CD4-positive, alpha-beta T cell treated with Interleukin-17A for 1 hour (primary cell): ENCODE measurements around the gene RAD51AP1.

Experiments used
- DNase-seq: peaks from one replicate; pipeline ENCODE4 v3.0.0-alpha.2; 2020

RAD51AP1 gene

GRCh38 chr12:4552191-4552590 is 13.5 kb downstream of the RAD51AP1 start:
- no peak for DNase-seq

GRCh38 chr12:4553943-4554342 is 15.3 kb downstream of the RAD51AP1 start:
- no peak for DNase-seq

DNA sequence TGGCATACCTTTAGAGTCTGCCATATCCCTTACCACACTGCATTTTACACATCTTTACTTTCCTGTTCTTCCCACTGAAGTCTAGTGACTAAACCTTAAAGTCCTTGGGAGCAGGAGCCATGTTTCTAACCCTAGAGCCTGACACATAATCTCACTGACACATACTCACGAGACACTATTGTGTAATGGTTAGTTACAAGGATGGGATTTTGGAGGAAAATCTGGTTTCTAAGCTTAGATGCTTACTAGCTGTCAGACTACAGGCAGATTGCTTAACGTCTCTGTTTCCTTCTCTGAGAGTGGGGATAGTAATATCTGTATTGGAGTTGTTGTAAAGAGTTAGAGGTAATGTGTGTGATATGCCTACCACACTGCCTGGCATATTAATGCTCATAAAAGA is 17.1 kb downstream of the RAD51AP1 start:
- DNase-seq: no peak

DNA sequence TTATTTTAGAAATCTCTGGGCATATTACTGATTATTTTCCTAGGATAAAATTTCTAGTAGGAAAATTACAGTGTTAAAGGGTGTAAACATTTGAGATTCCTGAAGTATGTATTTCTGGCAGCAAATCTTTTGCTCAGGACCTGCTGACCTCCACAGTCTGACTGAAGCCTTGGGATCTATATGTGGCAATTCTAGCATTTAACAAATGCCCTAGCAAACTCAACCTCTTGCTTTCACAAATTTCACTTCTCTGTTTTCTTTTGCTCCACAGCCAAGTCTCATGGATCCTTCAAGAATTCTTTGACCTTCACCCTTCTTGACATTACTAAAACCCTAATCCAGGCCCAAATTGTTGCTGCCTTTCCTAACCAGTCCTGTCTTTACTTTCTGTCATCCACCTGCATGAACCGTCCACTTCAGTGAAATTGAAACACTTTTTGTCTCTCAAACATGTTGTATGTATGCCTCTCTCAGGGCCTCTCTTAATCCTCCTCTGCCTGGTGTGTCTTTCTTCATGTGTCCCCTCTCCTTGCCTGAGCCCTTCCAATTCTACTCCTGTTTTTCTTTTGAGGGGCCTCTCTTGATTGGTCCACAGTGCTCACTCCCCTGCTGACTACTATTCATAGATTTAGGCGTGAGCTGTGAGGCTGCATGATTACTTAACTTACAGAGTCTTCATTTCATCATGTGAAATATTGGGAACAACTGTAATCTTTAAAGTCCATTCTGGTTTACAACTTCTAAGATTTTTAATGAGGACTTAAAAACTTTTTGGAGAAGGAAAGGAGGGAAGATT is 18.2 kb downstream of the RAD51AP1 start:
- DNase-seq: no peak

GRCh38 chr12:4557586-4557985 is 18.9 kb downstream of the RAD51AP1 start:
- DNase-seq: no peak

GRCh38 chr12:4558171-4558570 is 19.5 kb downstream of the RAD51AP1 start:
- DNase-seq: no peak

- peak; percentile 4 for DNase-seq
These were observed 23.5 kb downstream of the RAD51AP1 start, which contains the start of gene DYRK4 for GRCh38 chr12:4562034-4562657. DYRK4 (plus strand) TSS chr12:4562208; CDS start chr12:4562246, 38 bp downstream.

DNA sequence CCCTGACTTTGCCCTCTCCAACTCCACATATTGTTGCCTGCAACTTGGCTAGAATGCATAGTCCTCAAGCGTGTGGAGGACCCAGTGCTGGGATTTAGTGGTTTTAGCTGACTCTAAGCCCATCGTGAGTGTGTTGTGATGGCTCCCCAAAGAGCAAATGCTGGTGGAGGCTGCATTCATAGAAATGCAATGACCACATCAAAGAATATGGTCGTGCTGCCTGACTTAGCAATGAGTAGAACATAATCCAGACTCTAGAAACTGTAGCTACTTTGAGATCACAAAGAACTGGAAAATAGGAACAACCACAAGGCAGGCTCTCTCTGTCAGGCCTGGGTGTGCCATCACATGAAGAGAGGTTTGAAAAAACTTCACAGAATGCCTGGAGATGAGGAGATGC is 24.6 kb downstream of the RAD51AP1 start:
- no peak for DNase-seq

DNA sequence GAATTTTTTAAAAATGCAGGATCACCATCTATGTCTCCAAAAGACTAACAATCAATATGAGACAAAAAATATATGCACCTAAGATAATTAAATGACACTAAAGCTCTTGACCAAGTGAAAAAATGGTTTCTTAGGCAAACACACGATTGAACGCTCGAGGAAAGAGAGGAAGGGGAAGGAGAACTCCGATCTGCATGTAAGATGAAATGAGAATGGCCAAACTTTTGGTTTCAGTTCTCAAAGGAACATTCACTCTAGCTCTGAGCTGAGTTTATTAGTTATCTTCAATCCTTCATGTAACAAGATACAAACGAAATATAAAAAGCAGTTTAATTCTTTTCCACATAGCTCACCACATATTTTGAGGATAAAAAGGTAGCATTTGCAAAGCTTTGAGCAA is 26.1 kb downstream of the RAD51AP1 start:
- DNase-seq: no peak

- no peak for DNase-seq
These were observed 27.8 kb downstream of the RAD51AP1 start for GRCh38 chr12:4566474-4566873.

DNA sequence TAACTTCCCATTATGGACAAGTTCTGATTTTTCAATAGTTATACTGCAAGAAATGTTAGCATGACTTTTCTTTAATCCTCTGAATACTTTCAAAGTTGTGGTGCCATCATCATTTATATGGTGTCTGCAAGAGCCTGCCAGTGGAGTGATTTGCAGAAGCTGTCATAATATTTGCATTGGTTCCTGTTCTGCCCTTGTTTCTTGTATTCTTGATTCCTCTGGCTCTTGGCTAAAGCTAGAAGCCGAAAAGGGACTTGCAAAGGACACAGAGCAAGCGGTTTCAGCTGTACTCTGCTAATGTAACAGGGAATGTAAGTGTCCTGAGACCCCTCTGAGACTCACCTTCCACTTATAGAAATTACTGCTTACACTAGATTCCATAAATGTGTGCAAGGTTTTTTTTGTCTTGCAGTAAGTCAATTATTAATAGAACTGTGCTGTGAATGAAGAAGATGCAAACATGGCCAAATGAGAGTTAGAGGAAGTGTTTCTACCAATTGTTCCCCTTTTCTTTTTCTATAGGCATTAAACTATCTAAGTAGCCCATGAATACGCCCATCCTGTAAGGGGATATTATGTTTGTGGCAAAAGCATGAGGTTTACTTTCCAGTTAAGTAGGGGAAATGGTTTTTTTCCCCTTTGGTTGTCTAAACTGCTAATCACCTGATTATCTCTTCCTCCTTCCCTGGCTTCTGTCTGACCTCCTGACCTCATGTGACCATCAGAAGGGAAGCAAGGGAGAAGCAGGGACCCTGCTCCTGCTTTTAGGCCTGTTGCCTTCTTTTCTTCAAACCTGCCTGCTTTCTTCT is 28.6 kb downstream of the RAD51AP1 start:
- DNase-seq: no peak

DNA sequence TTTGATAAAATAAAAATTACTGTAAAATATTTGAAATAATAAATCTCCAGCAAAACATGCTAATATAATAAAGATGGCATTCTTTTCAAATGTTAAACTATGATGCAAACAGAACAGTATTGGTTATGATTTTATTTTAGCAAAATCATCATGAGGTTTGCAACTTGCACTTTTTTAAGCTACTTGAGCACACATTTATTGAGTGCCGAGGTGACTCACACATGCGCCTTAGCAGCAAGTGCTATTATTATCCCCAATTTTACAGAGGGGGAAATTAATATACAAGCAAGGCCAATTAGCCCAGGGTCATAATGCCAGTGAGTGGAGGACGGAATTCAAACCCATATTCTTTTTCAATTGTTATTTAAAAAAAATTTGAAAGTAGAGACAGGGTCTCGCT is 30.6 kb downstream of the RAD51AP1 start:
- no peak for DNase-seq

GRCh38 chr12:4572680-4573079 is 34.0 kb downstream of the RAD51AP1 start:
- DNase-seq: no peak

DNA sequence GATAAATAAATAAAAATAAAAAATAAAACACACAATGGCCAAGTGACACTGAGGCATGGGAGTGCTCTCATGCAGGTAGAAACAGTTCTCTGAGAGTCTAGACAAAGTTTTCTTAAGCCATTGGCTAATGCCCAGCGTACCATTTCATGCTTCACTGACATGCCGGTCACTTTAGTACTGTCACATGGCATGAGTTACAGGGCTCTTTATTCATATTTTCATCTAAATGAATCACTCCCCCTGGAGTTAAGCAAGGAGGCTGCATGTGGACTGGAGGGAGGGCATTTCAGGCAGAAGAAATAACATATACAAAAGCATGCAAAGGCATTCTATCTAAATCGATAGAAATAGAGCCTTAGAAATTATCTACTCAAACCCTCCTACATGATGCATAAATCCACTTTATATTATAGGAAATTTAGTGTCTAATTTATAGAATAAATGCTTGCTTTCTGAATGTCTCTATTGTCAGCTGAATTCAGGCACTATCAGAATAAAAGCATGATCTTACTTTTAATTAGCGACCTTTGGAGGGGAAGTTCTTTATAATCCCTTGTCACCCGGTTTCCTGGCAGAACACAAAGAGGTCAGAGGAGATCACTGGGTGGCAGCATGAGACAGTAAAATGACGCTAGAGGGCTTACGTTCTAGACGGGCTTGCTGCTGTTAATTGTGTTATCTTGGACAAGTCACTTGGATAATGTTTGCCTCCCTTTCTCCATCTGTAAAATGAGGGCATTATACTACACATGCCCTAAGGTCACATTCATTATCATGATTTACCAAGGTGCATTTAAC is 40.8 kb downstream of the RAD51AP1 start:
- peak; percentile 6 for DNase-seq

- DNase-seq: no peak
These were observed 41.6 kb downstream of the RAD51AP1 start for GRCh38 chr12:4580281-4580688.

DNA sequence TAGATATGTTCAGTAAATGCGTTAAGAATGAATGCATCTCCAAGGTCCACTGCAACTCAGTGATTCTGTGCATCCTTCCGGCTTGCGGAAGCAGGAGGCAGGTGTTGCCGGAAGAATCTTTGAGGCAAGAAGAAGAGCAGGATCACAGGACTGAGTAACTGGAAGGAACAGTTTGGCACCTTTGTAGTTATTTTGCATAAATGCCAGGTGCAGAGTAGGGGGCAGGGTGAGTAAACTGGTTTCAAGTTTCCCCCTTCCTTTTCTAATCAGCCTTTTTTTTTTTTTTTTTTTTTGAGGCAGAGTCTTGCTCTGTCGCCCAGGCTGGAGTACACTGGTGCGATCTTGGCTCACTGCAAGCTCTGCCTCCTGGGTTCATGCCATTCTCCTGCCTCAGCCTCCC is 45.6 kb downstream of the RAD51AP1 start:
- DNase-seq: no peak

GRCh38 chr12:4584896-4585295 is 46.2 kb downstream of the RAD51AP1 start:
- DNase-seq: no peak

DNA sequence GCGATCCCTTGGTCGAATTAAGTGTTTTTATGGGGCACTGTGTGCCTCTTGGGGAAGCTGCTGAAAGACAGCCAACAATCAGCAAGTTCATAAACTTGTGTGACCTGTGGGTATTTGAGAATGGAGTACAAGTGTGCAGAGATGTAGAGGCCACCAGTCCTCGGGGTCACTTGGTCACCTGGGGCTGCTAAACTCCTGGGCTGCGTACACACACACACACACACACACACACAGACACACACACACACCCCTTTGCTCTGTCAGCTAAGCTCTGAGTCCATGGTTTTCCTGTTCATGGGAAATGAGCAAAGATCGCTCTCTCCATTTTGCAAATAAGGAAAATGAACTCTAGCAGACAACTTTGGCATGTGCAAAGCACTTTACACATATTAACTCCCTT is 47.8 kb downstream of the RAD51AP1 start:
- DNase-seq: no peak

DNA sequence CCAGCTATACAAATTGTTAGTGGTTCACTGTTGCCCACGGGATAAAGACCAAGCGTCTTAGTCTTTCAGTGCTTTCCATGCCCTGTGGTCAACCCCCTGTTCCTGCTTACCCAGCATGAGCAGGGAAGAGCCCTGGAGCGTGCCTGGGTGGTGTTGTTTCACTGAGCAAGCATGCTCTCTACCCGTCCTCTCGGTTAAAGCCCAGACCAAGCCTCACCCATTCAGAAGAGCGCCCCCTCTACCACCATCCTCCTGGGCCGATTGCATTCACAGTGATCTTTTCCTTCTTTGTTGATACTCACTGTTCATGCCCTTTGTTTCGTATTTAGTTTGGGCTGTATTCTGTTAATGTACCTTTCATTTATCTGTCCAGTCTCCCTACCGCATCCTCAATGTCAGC is 48.4 kb downstream of the RAD51AP1 start:
- DNase-seq: no peak

DNA sequence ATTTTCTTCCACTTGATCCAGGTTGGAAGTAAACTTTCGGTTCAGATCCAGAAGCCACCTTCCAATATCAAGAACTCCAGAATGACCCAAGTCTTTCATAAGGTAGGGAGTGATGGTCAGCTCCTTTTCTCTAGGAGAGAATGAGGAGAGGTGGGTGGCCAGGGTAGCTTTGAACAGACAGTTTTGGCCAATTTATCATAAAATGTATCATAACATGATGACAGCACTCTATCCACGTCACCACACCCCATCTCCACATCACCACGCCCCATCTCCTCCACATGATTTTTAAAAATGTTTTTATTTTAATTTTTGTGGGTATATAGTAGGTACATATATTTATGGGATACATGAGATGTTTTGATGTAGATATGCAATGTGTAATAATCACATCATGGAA is 50.2 kb downstream of the RAD51AP1 start:
- DNase-seq: no peak

- DNase-seq: no peak
These were observed 51.3 kb downstream of the RAD51AP1 start for GRCh38 chr12:4589941-4590340.

DNA sequence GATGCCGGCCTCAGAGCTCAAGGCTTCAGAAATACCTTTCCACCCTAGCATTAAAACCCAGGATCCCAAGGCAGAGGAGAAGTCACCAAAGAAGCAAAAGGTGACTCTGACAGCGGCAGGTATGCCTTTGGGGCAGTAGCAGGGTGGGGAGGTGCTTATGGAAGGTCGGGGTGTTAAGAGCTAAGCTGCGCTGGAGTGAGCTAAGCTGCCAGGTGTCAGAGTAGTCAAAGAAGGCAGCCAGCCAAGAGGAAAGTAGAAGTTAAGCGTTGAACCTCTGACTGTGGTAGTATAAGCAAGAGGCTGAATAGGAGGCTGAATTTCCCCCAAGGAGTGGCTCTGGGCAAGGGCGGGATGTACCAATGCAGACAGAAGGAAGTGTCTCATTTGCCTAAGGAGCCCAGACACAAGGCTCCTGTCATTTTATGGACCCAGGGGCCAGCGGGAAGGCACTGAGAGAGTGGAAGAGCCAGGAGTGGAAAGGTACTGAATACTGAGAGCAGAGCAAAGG is 52.5 kb downstream of the RAD51AP1 start:
- no peak for DNase-seq

- DNase-seq: no peak
These were observed 57.2 kb downstream of the RAD51AP1 start for GRCh38 chr12:4595881-4596280.
